A673 (cell line): Measurements from ENCODE around the gene MAST4. TPM values are rescaled to one million over a fixed set of nuclear protein-coding genes. Genes with fewer than 3 reads are reported as not detected.
A peak's percentile ranks its signal among the peaks of the same experiment; 100 is the strongest.

Experiments used
- BruUV-seq: library from RNA; stranded (reverse); fragments of 400-500 nt; replicated peaks from 2 replicates; lab custom pipeline; 2021; lab: Mats Ljungman, UMichigan
- CTCF ChIA-PET: fragments of 300-600 bp; sonication (Branson Sonifier 250); formaldehyde crosslinking; loops from one replicate; lab custom pipeline; 2022; ENCODE audit warnings: antibody characterized with exemption; lab: Charles Lee
- POLR2A ChIA-PET: fragments of 300-600 bp; sonication (Branson Sonifier 250); formaldehyde crosslinking; loops from one replicate; lab custom pipeline; 2022; ENCODE audit warnings: antibody characterized with exemption; ENCODE audit not compliant: low non-redundant PET; lab: Charles Lee
- DNase-seq: peaks from one replicate; pipeline ENCODE4 v3.0.0-alpha.2; 2015; ENCODE audit warnings: low spot score
- H3K27ac ChIP-seq: fragments of 200-600 bp; sonication (generic); 2 replicates; pipeline ENCODE4 v1.5.1; 2016; ENCODE audit warnings: mixed run types, low read depth, mild to moderate bottlenecking, mixed read lengths, antibody characterized with exemption, low read length; ENCODE audit not compliant: poor library complexity, severe bottlenecking
- H3K27me3 ChIP-seq: fragments of 200-600 bp; sonication (generic); replicated peaks from 2 replicates; pipeline ENCODE4 v1.6.1; 2017; ENCODE audit warnings: mixed run types, low read depth, mild to moderate bottlenecking, mixed read lengths, antibody characterized with exemption, low read length; ENCODE audit not compliant: insufficient read depth, poor library complexity
- H3K36me3 ChIP-seq: fragments of 200-600 bp; sonication (generic); 2 replicates; pipeline ENCODE4 v1.6.1; 2016; ENCODE audit warnings: mixed run types, mild to moderate bottlenecking, mixed read lengths, antibody characterized with exemption, low read length; ENCODE audit not compliant: insufficient read depth, poor library complexity, severe bottlenecking
- H3K4me1 ChIP-seq: fragments of 200-600 bp; sonication (generic); 2 replicates; pipeline ENCODE4 v1.6.1; 2017; ENCODE audit warnings: mixed run types, mild to moderate bottlenecking, mixed read lengths, antibody characterized with exemption, low read length; ENCODE audit not compliant: insufficient read depth, poor library complexity, severe bottlenecking
- H3K4me3 ChIP-seq: fragments of 200-600 bp; sonication (generic); 2 replicates; pipeline ENCODE4 v1.5.1; 2016; ENCODE audit warnings: low read depth, mixed run types, mild to moderate bottlenecking, mixed read lengths, low read length; ENCODE audit not compliant: poor library complexity, severe bottlenecking
- H3K9me3 ChIP-seq: fragments of 200-600 bp; sonication (generic); 2 replicates; pipeline ENCODE4 v1.6.1; 2016; ENCODE audit warnings: mixed run types, low read depth, mild to moderate bottlenecking, mixed read lengths, antibody characterized with exemption, low read length; ENCODE audit not compliant: poor library complexity, severe bottlenecking
- EZH2 ChIP-seq: fragments of 200-600 bp; sonication (generic); IDR thresholded peaks from 2 replicates; pipeline ENCODE4 v1.6.1; 2017; ENCODE audit warnings: borderline replicate concordance, low read depth, mild to moderate bottlenecking, mixed read lengths, antibody characterized with exemption, low read length; ENCODE audit not compliant: poor library complexity, severe bottlenecking
- intact Hi-C: fragments of 100-400 bp; cut with micrococcal nuclease; formaldehyde crosslinking; loops from one replicate; pipeline ENCODE4 v1.10.0; 2022; ENCODE audit not compliant: unreplicated experiment
- total RNA-seq: library from RNA; stranded (reverse); gene quantifications from 2 replicates; pipeline ENCODE4 v1.2.3, GENCODE V29; 2021
- TF ChIP-seq, protein P1 (sequence below): fragments of 300-800, 200-600 bp; sonication (generic); conservative IDR thresholded peaks from 2 replicates; pipeline ENCODE4 v1.5.1; 2017; ENCODE audit warnings: low read depth, mild to moderate bottlenecking, antibody characterized with exemption, low read length, moderate library complexity, mixed read lengths

MAST4 gene
- total RNA-seq, 1 experiment from 2014 or later: 4.5 TPM

GRCh38 chr5:67149951-67150523, 553.8 kb downstream of the MAST4 start:
- TF ChIP-seq, protein P1, sequence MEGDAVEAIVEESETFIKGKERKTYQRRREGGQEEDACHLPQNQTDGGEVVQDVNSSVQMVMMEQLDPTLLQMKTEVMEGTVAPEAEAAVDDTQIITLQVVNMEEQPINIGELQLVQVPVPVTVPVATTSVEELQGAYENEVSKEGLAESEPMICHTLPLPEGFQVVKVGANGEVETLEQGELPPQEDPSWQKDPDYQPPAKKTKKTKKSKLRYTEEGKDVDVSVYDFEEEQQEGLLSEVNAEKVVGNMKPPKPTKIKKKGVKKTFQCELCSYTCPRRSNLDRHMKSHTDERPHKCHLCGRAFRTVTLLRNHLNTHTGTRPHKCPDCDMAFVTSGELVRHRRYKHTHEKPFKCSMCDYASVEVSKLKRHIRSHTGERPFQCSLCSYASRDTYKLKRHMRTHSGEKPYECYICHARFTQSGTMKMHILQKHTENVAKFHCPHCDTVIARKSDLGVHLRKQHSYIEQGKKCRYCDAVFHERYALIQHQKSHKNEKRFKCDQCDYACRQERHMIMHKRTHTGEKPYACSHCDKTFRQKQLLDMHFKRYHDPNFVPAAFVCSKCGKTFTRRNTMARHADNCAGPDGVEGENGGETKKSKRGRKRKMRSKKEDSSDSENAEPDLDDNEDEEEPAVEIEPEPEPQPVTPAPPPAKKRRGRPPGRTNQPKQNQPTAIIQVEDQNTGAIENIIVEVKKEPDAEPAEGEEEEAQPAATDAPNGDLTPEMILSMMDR: peak; percentile 59
- TF ChIP-seq EZH2: no peak
- Histone ChIP-seq H3K4me1 (peaks cover 5% of the 10 kb centered on the region), H3K27me3 (no peaks in the 10 kb centered on the region), H3K27ac (no peak overlapping the region), H3K36me3 (no peaks in the 10 kb centered on the region), H3K4me3 (no peak overlapping the region), H3K9me3 (no peaks in the 10 kb centered on the region)
- DNase-seq: no peak
- ChIA-PET CTCF (no interaction called here), POLR2A (no interaction called here)
- intact Hi-C loops: loop anchor here (2.0 to 10.0 kb wide), 3 partner anchors 161 to 1105 kb away; no protein-coding TSS in a partner anchor
- no TSS peak for BruUV-seq

DNA sequence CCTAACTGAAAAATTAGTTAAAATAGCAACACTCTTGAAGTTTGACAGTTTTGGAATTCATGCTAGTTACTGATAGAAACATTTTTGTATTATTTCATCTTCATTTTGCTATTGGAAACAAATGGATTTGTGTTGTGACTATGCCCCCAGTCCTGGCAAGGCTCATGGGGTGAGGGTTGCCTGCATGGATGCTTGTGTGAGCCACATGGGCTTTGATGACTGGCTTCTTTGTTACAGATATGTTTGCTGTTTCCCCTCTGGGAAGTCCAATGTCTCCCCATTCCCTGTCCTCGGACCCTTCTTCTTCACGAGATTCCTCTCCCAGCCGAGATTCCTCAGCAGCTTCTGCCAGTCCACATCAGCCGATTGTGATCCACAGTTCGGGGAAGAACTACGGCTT, 556.2 kb downstream of the MAST4 start:
- POLR2A ChIA-PET: no interaction called here
- TF ChIP-seq, protein P1: no peak
- no peak for TF ChIP-seq EZH2
- BruUV-seq: no TSS peak

GRCh38 chr5:67153292-67153691, 557.1 kb downstream of the MAST4 start:
- Histone ChIP-seq H3K27ac (no peak overlapping the region), H3K4me3 (no peak overlapping the region), H3K27me3 (no peaks in the 10 kb centered on the region), H3K4me1 (peaks cover 13% of the 10 kb centered on the region), H3K9me3 (no peaks in the 10 kb centered on the region), H3K36me3 (no peaks in the 10 kb centered on the region)
- no peak for DNase-seq
- CTCF ChIA-PET: no interaction called here
- intact Hi-C loops: loop anchor here (10.0 kb wide), 1 partner anchor 1102 kb away; no protein-coding TSS in a partner anchor
- POLR2A ChIA-PET: no interaction called here
- BruUV-seq: no TSS peak
- no peak for TF ChIP-seq EZH2
- TF ChIP-seq, protein P1: no peak

More for the DNA sequence above, 556.2 kb downstream of the MAST4 start:
- no peak for DNase-seq
- Histone ChIP-seq H3K4me1 (peaks cover 10% of the 10 kb centered on the region), H3K36me3 (no peaks in the 10 kb centered on the region), H3K4me3 (no peak overlapping the region), H3K27ac (no peak overlapping the region), H3K27me3 (no peaks in the 10 kb centered on the region), H3K9me3 (no peaks in the 10 kb centered on the region)
- intact Hi-C loops: loop anchor here (10.0 kb wide), 1 partner anchor 1102 kb away; no protein-coding TSS in a partner anchor
- CTCF ChIA-PET: no interaction called here
